ENCODE data around the gene RNU6-7.

Gene RNU6-7

DNA sequence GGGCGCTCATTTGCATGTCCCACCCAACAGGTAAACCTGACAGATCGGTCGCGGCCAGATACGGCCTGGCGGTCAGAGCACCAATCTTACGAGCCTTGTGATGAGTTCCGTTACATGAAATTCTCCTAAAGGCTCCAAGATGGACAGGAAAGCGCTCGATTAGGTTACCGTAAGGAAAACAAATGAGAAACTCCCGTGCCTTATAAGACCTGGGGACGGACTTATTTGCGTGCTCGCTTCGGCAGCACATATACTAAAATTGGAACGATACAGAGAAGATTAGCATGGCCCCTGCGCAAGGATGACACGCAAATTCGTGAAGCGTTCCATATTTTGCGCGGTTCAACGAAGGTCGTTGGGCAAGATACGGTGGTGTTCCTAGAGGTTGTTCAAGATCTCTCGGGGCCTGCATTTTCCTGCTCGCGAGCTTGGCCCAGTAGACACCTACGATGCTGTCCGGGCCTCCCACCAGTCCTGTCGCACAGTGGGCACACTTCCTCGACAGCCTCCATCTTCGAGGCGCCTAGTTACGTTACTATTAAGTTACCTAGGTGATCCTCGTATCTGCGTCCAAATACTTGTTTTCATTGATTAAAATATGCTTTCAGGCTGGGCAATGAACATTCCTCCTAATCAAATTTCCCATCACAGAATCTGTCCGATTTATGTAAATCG is at the start of gene RNU6-7:
RNU6-7 (plus strand) TSS at position 230 of the 675 bp plus-strand sequence.
- no peak for DNase-seq

DNA sequence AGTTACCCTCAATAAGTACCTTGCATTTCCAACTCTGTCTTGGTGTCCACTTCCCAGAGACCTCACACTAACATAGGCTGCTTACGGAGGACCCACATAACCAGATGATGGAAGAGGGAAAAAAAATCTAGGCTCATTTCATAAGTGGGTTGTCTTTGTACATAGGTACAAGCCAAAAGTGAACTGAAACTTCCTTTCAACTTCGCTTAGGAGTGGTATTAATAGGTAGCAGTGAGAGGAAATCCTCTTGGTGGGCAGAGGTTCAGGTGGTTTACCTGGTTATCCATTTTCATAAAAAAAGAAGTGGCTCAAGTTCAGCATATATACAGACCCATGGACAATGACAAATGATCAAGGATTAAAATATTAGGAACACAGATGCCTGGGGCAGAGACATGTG is 35.8 kb upstream of the RNU6-7 start:
- DNase-seq, result no peak

DNA sequence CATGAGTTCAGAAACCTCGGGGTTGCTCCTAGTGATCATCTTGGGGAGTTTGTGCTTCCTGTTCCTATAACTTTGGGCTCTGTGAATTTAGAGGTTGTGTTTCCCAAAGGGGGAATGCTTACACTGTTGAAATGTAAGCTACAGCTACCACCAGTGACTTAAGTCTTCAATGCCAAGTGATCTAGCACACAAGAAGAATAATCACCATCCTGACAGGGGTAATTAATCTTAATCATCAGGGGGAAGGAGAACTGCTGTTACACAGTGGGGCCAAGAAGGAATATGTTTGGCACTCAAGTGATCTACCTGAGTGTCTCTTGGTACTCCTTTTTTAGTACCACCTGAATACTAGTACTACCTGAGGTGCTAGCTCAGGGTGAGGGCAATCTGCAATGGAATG is 34.9 kb upstream of the RNU6-7 start:
- no peak for DNase-seq

DNA sequence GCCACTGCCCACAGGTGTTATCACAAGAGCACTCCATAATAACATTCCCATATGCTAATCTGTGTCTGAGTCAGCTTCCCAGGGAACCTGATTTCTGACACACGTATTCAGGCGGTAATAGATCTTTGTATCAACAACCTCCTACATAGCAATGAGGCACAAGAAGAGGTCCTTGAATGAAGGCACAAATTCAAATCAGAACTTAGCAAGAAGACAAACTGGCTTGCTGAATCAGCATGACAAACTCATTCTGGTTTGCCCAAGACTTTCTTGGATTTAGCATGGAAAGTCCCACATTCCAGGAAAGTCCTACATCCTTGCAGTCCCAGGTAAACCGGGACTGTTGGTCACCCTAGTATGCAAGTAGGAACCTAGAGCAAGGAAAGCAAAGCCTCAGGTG is 33.9 kb upstream of the RNU6-7 start:
- DNase-seq, result no peak

DNA sequence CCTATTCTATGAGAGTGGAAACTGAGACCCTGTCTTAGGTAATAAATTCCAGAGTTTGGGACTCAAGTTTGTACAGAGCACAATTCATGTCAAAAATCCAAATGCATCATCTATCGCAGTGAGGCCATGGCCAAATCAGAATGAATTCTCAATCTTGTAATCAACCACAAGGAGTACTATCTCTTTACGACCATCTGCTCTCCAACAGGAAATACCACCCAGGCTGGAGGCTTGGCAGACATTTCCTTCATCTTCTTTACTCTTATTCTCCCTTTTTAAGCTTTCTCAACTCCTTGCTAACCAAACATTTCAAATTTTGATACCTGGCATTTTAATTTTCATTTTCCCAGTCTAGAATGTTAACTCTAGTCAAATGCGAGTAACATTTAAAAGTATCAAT is 32.7 kb upstream of the RNU6-7 start:
- DNase-seq, result no peak

DNA sequence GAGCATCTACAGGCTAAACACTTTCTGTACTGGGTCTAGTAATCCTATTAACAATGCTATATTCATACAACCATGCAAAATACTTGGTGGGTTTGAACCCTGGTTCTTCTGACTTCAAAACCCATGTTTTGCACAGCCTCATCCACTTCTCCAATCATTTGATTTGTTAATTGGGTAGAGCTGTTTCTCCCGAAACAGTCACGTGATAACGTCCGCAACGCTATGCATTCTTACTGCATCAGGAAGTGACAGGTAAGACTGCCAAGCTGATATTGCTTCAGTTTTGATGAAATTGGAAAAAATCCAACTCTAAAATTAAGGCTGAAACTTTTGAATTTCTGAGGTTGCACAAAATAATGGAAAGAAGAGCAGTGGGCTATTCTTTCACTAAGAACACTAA is 30.4 kb upstream of the RNU6-7 start:
- no peak for DNase-seq

DNA sequence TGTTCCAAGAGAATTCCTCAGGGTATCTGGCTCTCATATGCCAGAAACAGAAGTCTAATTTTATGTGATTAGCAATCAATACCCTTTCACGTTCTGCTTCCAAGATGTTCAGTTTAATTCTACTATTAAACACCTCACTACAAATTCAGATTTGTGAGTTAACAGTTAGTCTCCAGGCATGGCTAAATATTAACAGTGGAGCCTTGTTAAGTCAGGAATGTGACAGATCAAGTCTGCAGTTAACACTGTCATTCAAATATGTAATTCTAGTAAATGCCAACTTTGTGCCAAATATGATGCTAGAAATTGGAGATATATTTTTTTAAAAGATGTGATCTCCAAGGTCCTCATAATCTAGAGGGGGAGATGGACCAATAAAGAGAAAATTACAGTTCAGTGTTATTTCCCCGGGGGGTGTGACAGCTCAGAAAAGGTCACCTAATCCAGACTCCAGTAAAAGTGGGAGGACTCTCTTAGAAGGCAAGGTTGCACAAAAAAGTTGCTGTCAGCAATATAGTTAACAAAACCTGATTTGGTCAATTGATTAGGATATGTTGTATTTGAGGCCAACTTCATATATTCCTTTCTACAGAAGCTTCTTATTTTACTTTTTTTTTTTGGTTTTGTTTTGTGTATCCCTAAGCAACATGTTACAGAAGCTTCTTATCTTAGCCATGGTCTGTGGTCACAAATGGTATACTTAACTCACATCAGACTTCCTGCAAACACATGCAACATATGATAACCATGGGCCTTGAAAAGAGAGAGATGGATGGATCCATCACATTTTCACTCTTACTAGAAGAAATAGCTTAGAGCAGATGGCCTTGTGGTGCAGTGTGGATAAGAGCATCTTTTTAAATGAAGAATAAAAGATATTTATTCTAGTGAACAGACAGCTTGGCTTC is 18.4 kb upstream of the RNU6-7 start:
- no peak for DNase-seq

DNA sequence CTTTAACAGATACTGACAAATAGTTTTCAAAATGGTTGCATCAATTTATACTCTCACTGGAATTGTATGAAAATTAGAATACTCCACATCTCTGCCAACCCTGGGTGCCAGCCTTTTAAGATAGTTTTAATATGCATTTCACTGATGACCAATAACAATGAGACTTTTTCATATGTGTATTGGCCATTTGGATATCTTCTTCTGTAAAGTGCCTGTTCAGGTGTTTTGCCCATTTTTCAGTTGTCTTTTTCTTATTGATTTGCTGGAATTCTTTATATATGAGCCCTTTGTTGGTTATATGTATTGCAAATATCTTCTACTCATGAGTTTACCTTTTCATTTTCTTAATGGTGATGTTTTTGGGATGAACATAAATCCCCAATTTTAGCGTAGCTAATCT is 16.7 kb upstream of the RNU6-7 start:
- DNase-seq, result no peak

DNA sequence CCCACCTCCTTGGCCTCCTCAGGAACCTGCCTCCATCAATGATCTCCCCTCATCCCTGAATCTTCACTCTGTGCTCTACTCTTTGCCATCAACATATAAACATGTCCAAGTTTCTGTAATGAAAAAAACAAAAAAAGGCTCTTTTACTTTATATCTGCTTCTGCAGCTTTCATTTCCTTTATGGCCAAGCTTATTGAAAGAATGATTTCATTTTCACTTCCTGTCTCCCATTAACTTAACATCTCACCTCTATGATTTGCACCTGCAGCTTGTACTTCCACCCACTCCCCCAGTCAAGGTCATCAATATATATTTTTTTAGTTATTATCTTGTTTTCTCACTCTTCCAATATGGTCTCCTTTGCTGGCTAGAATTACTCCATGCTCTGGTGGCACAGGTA is 15.6 kb upstream of the RNU6-7 start:
- no peak for DNase-seq

DNA sequence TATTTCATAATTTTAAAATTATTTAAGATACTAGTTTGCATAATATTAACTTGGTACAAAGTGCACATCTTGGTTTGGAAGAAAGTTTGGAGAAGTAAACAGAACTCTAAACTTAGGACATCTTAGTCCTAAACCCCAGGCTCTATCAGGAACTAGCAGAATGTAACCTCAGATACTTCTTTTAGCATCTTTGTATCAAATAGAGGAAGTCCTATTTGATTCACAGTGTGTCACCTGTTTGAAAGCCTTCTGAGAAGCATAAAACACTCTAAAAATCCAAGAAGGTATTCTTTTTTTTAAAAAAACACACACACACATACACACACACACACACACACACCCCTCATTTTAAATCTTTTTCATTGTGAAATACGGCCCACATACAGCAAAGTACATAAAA is 12.0 kb upstream of the RNU6-7 start:
- DNase-seq, result no peak

DNA sequence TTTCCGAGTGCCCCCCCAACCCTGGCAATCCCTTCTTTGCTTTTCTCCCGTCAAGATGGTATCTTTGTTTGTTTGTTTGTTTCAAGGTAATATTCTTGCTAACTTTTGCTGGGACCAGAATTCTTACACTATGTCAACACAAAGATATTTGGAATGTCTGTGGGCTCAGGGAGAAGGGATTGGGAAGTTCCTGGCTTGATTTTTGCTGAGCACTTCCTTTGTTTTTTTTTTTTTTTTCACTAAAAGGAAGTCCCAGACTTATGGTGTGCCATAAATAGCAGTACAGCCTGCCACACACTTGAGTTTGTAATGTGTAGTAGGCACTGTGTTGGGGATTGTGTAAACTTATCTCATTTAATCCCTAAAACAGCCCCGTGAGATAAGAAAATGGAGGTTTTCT is 11.2 kb upstream of the RNU6-7 start:
- DNase-seq, result no peak

DNA sequence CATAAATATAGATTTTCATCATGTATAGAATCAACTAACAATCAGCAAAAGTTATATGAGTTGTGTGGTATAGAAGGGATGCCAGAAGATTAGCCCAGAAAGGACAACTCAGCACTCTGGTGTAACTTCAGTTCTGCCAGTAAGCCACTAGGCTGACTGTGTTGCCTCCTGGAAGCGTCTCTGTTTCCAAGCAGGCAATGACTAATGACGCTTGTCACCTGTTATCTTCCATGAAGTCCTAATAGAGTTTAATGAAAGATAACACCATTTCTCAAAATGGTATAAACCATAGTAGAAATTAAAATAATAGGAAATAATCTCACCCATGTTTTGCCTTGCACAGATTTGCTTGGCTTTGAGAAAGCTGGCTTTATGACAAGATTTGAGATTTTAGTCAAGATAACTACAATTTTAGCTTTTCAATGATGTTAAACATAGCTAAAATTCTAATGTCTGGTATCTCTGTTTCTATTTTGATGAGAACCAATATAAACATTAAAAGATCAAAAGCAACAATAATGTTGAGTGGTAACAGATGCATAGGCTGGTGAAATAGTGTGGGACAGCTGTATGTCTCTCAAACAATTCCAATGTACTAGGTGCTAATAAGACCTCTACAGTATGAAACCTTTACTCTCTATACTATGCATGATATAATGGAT is 9.0 kb upstream of the RNU6-7 start:
- DNase-seq, result no peak

DNA sequence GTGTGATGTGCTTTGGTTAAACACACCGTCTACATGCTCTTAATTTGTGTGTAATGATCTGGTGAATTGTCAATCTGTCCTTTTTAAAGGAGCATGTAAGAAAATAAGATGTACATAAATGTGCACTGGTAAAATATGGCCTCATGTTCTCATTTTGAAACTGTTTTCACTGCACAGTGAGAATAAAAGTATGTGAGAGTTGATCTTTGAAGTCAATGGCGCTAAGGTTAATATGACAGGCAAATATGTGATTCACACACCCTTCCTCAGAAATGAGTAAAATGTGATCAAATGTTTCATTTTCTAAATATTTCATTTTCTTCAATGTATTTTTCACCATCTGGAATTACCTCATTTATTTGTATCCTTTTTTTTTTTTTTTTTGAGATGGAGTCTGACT is 8.3 kb upstream of the RNU6-7 start:
- no peak for DNase-seq

DNA sequence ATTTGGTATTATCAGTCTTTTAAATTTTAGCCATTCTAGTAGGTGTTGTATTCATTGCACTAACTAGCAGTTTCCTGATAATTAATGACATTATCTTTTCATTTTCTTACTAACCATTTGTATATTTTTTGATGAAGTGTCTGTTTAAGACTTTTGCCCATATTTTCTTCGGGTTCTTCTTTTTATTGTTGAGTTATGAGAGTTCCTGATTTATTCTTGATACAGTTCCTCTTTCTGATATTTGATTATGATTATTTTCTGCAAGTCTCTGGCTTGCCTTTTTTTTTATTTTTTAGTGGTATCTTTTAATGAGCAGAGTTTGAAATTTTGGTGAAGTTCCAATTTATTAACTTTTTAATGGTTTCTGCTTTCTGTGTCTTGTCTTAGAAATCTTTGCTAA is 6.2 kb upstream of the RNU6-7 start:
- no peak for DNase-seq

DNA sequence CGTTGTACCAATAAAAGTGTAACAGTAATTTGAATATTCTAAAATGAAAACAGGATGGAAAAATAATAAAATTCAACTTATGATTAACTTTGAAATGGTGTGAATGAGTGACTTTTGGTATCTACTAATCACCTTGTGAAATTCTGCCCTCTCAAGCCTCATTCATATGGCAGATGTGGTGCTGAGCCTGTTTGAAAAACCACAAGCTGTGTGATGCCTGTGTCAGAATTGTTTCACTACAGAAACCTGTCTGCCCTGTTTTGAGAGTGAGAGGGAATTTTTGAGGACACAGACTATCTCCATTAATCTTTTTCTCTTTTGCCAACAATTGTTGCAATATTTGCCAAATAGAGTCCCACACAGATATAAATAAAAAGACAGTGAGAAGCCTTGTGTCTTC is 3.9 kb upstream of the RNU6-7 start:
- DNase-seq, result no peak

DNA sequence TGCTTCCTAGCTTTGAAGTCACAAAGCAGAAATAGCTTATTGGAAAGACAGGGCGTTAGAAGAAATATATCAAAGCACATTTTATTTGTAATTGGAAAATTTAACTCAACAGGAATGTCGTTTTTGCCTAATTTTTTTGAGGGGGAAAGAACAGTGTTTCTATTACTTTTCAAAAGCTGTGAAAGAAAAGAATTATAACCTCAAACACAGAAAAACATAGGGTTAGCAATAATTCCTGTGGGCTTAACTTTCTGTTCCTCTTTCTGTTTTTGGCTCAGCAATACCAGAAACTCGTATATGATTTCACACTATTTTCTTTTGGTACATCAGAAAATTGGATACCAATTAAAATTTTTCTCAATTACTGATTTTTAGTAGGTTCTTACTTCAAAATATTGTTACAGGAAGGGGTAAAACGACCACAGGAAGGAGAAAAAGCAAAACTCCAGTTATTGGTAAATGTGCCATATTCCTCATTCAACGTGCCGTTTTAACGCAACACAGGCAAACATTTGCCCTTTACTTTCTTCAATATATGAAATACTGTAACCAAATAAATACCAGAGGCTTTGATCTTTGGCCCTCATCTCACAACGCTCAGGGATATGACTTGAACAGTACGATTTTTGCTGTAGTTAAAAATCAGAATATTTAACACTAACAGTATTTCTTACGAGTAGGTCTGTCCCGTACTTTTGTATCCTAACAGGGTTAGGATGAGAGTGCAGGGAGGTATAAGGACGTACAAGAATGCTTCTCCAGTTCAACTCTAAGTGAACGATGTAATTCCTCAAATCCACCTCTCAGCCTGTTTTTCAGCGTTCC is 1.3 kb upstream of the RNU6-7 start:
- DNase-seq, result no peak

DNA sequence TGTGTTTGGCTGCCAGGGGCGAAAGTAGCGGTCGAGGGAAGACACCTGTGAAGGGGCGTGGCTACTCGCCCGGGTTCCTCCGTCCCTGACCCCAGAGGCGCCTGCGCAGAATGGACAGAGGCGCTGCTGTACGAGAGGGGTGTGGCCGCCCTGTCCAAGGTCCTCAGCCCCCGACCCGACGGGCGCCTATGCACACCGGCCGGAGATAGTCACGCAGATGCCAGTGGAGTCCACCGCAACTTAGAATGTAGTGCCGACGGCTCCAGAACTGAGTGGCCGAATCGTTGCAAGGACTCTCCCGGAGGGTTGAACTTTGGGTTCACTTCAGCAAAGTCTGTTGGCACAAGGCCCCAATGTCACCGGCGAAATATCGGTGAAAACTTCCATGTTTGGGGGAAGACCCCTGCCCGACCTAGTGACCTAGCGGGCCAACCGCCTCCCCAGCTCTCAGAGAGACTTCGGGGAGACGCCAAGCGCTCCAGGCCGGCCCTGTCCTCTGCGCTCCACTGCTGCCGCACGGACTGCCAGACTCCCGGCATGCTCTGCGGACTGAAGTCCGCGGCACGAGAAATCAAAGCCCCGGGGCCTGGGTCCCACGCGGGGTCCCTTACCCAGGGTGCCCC is 541 bp upstream of the RNU6-7 start:
- DNase-seq, result peak; percentile 62

DNA sequence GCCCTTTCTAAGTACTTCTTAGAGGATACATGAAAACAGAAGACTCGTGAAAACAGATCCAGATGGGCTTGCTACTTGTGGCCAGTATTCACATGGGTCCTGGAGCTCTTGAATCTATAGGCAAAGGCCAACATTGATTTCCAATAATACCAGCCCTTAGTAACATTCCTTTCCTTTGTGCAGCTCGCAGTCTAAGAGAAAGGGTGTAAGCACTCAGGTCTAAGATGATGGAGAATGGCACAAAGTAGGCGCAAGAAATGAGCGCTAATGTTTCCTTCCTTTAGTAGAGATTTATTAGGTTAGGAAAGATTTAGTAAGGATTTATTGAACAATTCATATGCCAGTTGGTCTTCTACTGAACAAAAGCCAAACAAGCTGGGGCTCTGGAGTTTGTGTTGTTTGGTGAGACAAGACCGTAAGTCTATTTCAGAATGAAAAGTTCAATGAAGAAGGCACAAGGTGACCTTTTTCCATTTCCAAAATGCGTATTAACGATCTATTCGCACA is 699 bp downstream of the RNU6-7 start:
- no peak for DNase-seq

DNA sequence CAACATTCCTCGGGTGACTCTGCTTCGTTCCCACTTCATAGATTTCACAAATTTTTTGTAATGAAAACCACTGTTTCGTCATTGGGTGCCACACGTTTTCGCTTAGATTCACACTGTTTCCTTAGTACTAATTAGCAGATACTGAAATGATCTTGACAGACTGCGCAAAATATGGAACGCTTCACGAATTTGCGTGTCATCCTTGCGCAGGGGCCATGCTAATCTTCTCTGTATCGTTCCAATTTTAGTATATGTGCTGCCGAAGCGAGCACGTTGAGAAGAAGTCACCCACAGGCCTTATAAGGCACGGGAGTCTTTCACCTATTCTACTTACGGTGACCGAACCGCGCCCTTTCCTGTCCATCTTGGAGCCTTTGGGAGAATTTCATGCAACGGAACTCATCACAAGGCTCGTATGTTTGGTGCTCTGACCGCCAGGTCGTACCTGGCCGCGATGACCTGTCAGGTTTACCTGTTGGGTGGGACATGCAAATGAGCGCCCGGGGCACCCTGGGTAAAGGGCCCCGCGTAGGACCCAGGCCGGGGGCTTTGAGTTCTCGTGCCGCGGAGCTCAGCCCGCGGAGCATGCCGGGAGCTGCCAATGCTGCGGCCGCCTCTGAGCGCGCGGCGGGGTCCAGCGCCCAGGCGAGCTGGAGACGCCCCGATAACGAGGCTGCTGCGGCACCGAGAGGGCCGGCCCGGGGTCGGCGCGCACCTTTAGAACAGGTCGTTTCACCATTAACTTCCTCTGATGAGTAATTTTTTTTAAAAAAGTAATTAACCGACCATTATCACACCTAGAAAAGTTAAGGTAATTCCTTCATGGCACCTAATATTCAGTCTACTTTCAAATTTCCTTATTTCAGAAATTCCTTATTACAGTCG is 1.4 kb downstream of the RNU6-7 start, which contains the start of gene RNU6-8:
RNU6-8 (minus strand) TSS at position 272 of the 885 bp plus-strand sequence.
- DNase-seq, result peak; percentile 48

DNA sequence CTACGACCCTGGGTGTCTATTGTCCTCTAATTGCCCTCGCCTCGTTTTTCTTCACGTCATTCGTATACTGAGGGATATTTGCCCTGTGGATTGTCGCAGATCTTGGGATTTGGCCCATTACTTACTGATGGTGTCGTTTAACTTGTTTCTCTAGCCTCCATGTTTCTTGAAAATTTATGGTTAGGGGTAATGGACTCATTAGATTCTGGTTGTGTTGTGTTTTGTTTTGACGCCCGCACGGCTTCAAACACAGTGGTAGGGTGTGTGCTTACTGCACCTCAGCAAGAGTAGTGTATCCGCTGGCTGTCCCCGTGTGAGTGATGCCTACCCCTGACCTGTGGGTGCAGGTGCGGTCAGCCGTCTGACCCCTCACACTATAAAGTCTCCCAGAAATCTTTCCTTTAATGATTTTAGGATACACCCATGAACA is 2.1 kb downstream of the RNU6-7 start:
- no peak for DNase-seq

DNA sequence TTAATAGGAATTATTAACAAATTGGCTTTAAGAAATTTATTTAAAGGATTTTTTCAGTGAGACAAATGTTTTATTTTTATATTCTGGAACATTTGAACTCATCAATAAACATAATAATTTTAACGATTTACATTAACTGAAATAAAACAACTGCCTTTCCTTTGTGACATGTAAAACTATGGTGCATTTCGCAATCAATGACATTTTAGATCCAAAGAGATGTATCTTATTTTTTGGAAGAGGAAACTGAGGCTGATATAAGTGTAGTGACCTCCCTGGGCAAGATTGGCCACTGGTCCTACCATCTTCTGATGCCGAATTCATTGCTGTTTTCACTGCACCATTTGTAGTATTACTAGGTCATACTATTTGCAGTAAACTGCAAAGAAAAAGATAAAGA is 3.7 kb downstream of the RNU6-7 start:
- DNase-seq, result no peak

Data from cortex of kidney (tissue), 1 donor.